Measurements from ENCODE around the gene SYT7.

SYT7 gene

GRCh38 chr11:61554172-61554988 lies 26.5 kb downstream of the SYT7 start:
- no peak for DNase-seq (ENCODE audit: low spot score)

- no peak for DNase-seq (ENCODE audit: low spot score)
These were observed 27.3 kb downstream of the SYT7 start for GRCh38 chr11:61553373-61554171.

- no peak for DNase-seq (ENCODE audit: low spot score)
These were observed 28.7 kb downstream of the SYT7 start for GRCh38 chr11:61552108-61552635.

GRCh38 chr11:61551634-61552033 lies 29.2 kb downstream of the SYT7 start:
- no peak for DNase-seq (ENCODE audit: low spot score)

GRCh38 chr11:61550665-61551227 lies 30.1 kb downstream of the SYT7 start:
- no peak for DNase-seq (ENCODE audit: low spot score)

- no peak for DNase-seq (ENCODE audit: low spot score)
These were observed 31.0 kb downstream of the SYT7 start for GRCh38 chr11:61549662-61550568.

GRCh38 chr11:61549177-61549576 lies 31.7 kb downstream of the SYT7 start:
- DNase-seq (ENCODE audit: low spot score) = no peak

GRCh38 chr11:61547246-61547645 lies 33.6 kb downstream of the SYT7 start:
- no peak for DNase-seq (ENCODE audit: low spot score)

- no peak for DNase-seq (ENCODE audit: low spot score)
These were observed 34.2 kb downstream of the SYT7 start for GRCh38 chr11:61546663-61547062.

GRCh38 chr11:61545921-61546320 lies 35.0 kb downstream of the SYT7 start:
- DNase-seq (ENCODE audit: low spot score) = no peak

- DNase-seq (ENCODE audit: low spot score) = no peak
These were observed 35.5 kb downstream of the SYT7 start for GRCh38 chr11:61545341-61545740.

- DNase-seq (ENCODE audit: low spot score) = no peak
These were observed 36.4 kb downstream of the SYT7 start for GRCh38 chr11:61544466-61544865.

GRCh38 chr11:61543606-61544306 lies 37.1 kb downstream of the SYT7 start:
- DNase-seq (ENCODE audit: low spot score) = no peak

GRCh38 chr11:61542705-61543104 lies 38.2 kb downstream of the SYT7 start:
- no peak for DNase-seq (ENCODE audit: low spot score)

- DNase-seq (ENCODE audit: low spot score) = no peak
These were observed 38.8 kb downstream of the SYT7 start for GRCh38 chr11:61542024-61542461.

- DNase-seq (ENCODE audit: low spot score) = no peak
These were observed 39.3 kb downstream of the SYT7 start for GRCh38 chr11:61541598-61541997.

- DNase-seq (ENCODE audit: low spot score) = no peak
These were observed 40.3 kb downstream of the SYT7 start for GRCh38 chr11:61540528-61540927.

GRCh38 chr11:61539831-61540357 lies 41.0 kb downstream of the SYT7 start:
- DNase-seq (ENCODE audit: low spot score) = no peak

- no peak for DNase-seq (ENCODE audit: low spot score)
These were observed 41.9 kb downstream of the SYT7 start for GRCh38 chr11:61539006-61539405.

- DNase-seq (ENCODE audit: low spot score) = no peak
These were observed 42.3 kb downstream of the SYT7 start for GRCh38 chr11:61538636-61538961.

- no peak for DNase-seq (ENCODE audit: low spot score)
These were observed 43.5 kb downstream of the SYT7 start for GRCh38 chr11:61537326-61537725.
